Smooth muscle cell (in vitro differentiated cells): ENCODE data around the gene TREX2. TPM values are rescaled to one million over a fixed set of nuclear protein-coding genes. Genes with fewer than 3 reads are reported as not detected.

Source experiments
- DNase-seq: peaks from one replicate; lab custom pipeline; 2025; ENCODE audit not compliant: unreplicated experiment; lab: John Stamatoyannopoulos, UW
- H2AFZ ChIP-seq: fragments of 200-600 bp; sonication (generic); 2 replicates; pipeline ENCODE4 v1.6.0; 2016; ENCODE audit warnings: antibody characterized with exemption, low read depth, mild to moderate bottlenecking
- H3F3A ChIP-seq: fragments of 200-600 bp; sonication (generic); 2 replicates; pipeline ENCODE4 v1.6.0; 2017; ENCODE audit warnings: antibody characterized with exemption, low read depth
- H3K27ac ChIP-seq: fragments of 200-600 bp; sonication (generic); 2 replicates; pipeline ENCODE4 v1.5.1; 2016; ENCODE audit warnings: low read depth, mild to moderate bottlenecking
- H3K27me3 ChIP-seq: fragments of 200-600 bp; sonication (generic); 2 replicates; pipeline ENCODE4 v1.6.1; 2016; ENCODE audit warnings: low read depth, mild to moderate bottlenecking
- H3K36me3 ChIP-seq: fragments of 200-600 bp; sonication (generic); 2 replicates; pipeline ENCODE4 v1.5.1; 2016; ENCODE audit warnings: low read depth
- H3K4me1 ChIP-seq: fragments of 200-600 bp; sonication (generic); 2 replicates; pipeline ENCODE4 v1.5.1; 2016; ENCODE audit warnings: low read depth
- H3K4me2 ChIP-seq: fragments of 200-600 bp; sonication (generic); 2 replicates; pipeline ENCODE4 v1.6.0; 2016; ENCODE audit warnings: mild to moderate bottlenecking
- H3K4me3 ChIP-seq: fragments of 200-600 bp; sonication (generic); 2 replicates; pipeline ENCODE4 v1.5.1; 2016; ENCODE audit warnings: mild to moderate bottlenecking
- H3K79me2 ChIP-seq: fragments of 200-600 bp; sonication (generic); 2 replicates; pipeline ENCODE4 v1.6.0; 2016; ENCODE audit warnings: low read depth, mild to moderate bottlenecking
- H3K9ac ChIP-seq: fragments of 200-600 bp; sonication (generic); 2 replicates; pipeline ENCODE4 v1.6.0; 2016; ENCODE audit warnings: low read depth
- H3K9me3 ChIP-seq: fragments of 200-600 bp; sonication (generic); replicated peaks from 2 replicates; pipeline ENCODE4 v1.5.1; 2016; ENCODE audit warnings: low read depth
- H4K20me1 ChIP-seq: fragments of 200-600 bp; sonication (generic); 2 replicates; pipeline ENCODE4 v1.6.0; 2016; ENCODE audit warnings: low read depth
- WGBS: methylation state at CpG from one replicate; pipeline ENCODE4 v1.1.7; 2016; ENCODE audit warnings: low lambda C conversion rate; 5-methylcytosine and 5-hydroxymethylcytosine counted together
- polyA plus RNA-seq: library from polyadenylated mRNA; unstranded; fragments of >200 nt; fragmentation: Nextera tagmentation; extraction: Ambion mirVana; gene quantifications from 2 replicates; pipeline ENCODE4 v1.2.1, GENCODE V29; 2016
- total RNA-seq: library from RNA; depleted of rRNA; stranded (reverse); fragments of >200 nt; gene quantifications from 2 replicates; pipeline ENCODE4 v1.2.3, GENCODE V29; 2014
- TF ChIP-seq, protein P1 (sequence below): fragments of 200-600 bp; sonication (generic); IDR thresholded peaks from 2 replicates; pipeline ENCODE4 v1.5.1; 2017; ENCODE audit warnings: borderline replicate concordance, mild to moderate bottlenecking, antibody characterized with exemption; ENCODE audit not compliant: insufficient read depth, poor library complexity, severe bottlenecking

Gene TREX2
- total and polyA plus RNA-seq, 2 experiments from 2014 or later: 0.41 to 4.0 TPM

DNA sequence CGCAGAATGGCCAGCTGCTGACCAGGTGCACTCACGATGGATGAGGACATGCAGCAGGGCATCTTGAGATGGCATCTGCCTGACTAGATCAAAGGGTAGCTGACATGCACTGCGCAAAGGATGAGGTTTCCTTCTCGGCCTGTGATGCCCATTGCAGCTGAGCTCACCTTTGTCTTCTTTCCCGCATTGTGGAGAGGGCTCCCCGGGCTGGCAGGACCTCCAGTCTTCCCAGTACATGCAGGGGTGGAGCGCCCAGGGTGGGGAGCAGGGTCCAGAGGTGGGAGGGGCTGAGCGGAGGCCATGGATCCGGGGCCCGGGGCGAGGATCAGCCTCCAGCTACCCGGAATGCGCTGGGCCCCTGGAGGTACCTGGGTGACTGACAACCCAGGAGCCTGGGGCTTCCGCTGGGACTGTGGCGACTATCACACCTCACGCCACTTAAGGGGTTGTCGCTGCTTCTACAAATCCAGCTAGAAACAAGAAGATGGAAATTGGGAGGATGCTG, 12.0 kb downstream of the TREX2 start:
- H3K4me1 ChIP-seq: no peaks in the 10 kb centered on the region
- no peaks in the 10 kb centered on the region for H4K20me1 ChIP-seq
- H3K4me2 ChIP-seq: no peak overlapping the region
- TF ChIP-seq, protein P1, sequence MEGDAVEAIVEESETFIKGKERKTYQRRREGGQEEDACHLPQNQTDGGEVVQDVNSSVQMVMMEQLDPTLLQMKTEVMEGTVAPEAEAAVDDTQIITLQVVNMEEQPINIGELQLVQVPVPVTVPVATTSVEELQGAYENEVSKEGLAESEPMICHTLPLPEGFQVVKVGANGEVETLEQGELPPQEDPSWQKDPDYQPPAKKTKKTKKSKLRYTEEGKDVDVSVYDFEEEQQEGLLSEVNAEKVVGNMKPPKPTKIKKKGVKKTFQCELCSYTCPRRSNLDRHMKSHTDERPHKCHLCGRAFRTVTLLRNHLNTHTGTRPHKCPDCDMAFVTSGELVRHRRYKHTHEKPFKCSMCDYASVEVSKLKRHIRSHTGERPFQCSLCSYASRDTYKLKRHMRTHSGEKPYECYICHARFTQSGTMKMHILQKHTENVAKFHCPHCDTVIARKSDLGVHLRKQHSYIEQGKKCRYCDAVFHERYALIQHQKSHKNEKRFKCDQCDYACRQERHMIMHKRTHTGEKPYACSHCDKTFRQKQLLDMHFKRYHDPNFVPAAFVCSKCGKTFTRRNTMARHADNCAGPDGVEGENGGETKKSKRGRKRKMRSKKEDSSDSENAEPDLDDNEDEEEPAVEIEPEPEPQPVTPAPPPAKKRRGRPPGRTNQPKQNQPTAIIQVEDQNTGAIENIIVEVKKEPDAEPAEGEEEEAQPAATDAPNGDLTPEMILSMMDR: no peak
- no peak overlapping the region for H3K4me3 ChIP-seq
- H3K27me3 ChIP-seq: no peaks in the 10 kb centered on the region
- no peaks in the 10 kb centered on the region for H3K36me3 ChIP-seq
- no peak overlapping the region for H3K9ac ChIP-seq
- H3K27ac ChIP-seq: no peak overlapping the region
- WGBS: 90% methylated on average over 17 of the region's 17 CpGs
- no peak for DNase-seq
- H3K9me3 ChIP-seq: no peaks in the 10 kb centered on the region
- H3F3A ChIP-seq: no peaks in the 10 kb centered on the region
- H2AFZ ChIP-seq: no peak overlapping the region
- no peaks in the 10 kb centered on the region for H3K79me2 ChIP-seq

DNA sequence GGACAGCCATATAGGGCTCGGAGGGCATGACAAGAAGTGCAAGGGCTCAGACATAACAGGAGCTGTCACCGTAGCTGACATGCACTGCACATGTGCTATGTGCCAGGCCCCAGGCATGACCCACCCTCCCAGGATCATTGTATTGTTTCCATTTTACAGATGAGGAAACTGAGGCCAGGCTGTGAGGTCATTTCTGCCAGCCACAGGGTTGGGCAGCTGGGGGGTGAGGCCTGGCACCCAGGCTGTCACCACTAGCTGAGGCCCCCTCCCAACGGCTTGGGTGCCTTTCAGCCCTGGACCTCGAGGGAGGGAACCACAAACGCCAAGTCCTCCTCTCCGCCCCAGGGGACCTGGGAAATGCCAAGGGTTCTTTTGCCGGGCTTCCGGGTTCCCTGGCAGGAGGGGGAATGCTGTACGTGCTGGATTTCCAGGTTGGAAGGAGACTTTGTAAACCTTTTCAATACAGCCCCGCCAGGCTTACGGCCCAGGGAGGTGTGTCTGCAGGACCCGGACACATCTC, 12.6 kb downstream of the TREX2 start:
- Histone ChIP-seq H2AFZ (no peak overlapping the region), H3K79me2 (no peaks in the 10 kb centered on the region), H3K27ac (no peak overlapping the region), H3K36me3 (no peaks in the 10 kb centered on the region), H3K27me3 (no peaks in the 10 kb centered on the region), H3F3A (no peaks in the 10 kb centered on the region), H3K4me3 (no peak overlapping the region), H3K4me2 (no peak overlapping the region), H4K20me1 (no peaks in the 10 kb centered on the region), H3K4me1 (no peaks in the 10 kb centered on the region), H3K9ac (no peak overlapping the region), H3K9me3 (no peaks in the 10 kb centered on the region)
- TF ChIP-seq, protein P1: no peak
- DNase-seq: no peak
- 87% methylated on average over 12 of the region's 12 CpGs for WGBS

DNA sequence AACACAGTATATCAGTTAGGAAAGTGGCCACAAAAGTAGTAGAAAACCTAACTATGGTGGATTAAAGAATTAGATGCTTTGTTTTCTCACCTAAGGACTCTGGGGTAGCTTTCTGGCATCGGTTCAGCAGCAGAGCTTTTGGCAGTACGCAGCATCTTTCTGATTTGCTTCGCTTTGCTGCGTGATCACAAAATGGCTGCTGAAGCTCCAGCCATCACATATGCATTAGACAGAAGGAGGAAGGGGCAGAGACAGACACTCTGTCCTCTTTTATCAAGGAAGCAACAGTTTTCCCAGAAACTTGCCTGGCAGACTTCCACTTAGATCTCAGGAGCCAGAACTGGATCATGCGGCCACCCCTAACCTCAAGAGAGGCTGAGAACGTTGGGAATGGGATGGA, 15.1 kb downstream of the TREX2 start:
- Histone ChIP-seq H3K4me1 (no peaks in the 10 kb centered on the region), H4K20me1 (no peaks in the 10 kb centered on the region), H3K4me2 (no peak overlapping the region), H3K36me3 (no peaks in the 10 kb centered on the region), H3K27ac (no peak overlapping the region), H3K4me3 (no peak overlapping the region), H3K9ac (no peak overlapping the region), H3K9me3 (no peaks in the 10 kb centered on the region), H3K79me2 (no peaks in the 10 kb centered on the region), H3F3A (no peaks in the 10 kb centered on the region), H3K27me3 (no peaks in the 10 kb centered on the region), H2AFZ (no peak overlapping the region)
- WGBS: 79% methylated on average over 6 of the region's 6 CpGs
- no peak for DNase-seq
- TF ChIP-seq, protein P1: no peak

DNA sequence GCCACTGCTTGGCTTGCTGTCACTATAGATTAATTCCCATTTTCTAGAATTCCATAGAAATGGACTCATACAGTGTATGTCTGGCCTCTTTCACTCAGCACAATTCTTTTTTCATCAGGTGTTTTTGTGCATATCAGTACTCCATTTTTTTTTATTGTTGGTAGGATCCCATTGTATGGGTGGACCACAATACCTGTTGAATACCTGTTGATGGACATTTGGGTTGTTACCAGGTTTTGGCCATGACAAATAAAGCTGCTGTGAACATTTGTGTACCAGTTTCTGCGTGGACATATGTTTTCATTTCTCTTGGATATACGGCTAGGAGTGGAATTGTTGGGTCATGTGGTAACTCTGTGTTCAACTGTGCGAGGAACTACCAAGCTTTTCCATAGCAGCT, 19.7 kb downstream of the TREX2 start:
- Histone ChIP-seq H3K9ac (no peak overlapping the region), H3K36me3 (no peaks in the 10 kb centered on the region)

More for the DNA sequence above, 19.7 kb downstream of the TREX2 start:
- no peaks in the 10 kb centered on the region for H3K4me1 ChIP-seq
- no peak overlapping the region for H3K4me3 ChIP-seq
- TF ChIP-seq, protein P1: no peak
- no peak for DNase-seq
- no peaks in the 10 kb centered on the region for H3K79me2 ChIP-seq
- H3K27me3 ChIP-seq: no peaks in the 10 kb centered on the region
- H3F3A ChIP-seq: no peaks in the 10 kb centered on the region
- WGBS: 71% methylated on average over 3 of the region's 3 CpGs
- no peaks in the 10 kb centered on the region for H3K9me3 ChIP-seq
- H3K27ac ChIP-seq: no peak overlapping the region
- H3K4me2 ChIP-seq: no peak overlapping the region
- no peaks in the 10 kb centered on the region for H4K20me1 ChIP-seq
- no peak overlapping the region for H2AFZ ChIP-seq
